ENCODE measurements around the gene MRPS18B. TPM values are rescaled to one million over a fixed set of nuclear protein-coding genes. Genes with fewer than 3 reads are reported as not detected.

The MRPS18B gene
- total RNA-seq, 1 experiment from 2014 or later, result 120 TPM

DNA sequence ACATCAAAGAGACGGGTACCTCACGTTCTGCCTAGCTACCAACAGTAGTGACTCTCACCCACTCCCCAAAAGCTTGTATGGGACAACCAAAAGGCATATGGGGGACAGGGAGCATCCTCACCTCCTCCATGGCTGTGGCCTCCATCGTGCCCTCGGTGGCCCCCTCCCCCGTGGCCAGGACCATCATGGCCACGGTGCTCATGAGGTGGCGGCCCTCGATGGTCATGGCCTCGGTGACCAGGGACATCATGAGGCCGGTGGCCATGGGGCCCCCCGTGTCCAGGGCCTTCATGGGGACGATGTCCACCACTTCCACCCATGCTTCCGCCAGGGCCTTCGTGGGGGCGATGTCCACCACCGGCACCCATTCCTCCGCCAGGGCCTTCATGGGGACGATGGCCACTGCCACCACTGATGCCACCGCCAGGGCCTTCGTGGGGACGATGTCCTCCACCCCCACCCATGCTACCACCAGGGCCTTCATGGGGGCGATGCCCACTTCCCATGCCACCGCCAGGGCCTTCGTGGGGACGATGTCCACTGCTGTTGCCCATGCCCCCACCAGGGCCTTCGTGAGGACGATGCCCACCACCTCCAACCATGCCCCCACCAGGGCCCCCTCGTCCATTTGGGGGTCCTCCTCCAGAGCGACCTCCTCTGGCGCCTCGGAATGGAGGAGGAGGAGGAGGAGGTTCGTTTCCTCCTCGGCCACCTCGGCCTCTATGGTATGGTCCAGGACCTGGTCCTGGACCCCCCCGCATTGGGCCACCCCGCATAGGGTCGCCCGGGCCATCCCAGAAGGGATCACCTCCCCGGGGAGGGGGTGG lies 15.6 kb upstream of the MRPS18B start:
- Mint-ChIP-seq H3K36me3 (ENCODE audit: insufficient read depth, unreplicated experiment) (peaks cover 99% of the 10 kb centered on the region), H3K27me3 (ENCODE audit: insufficient read depth, unreplicated experiment) (no peaks in the 10 kb centered on the region), H3K9me3 (ENCODE audit: unreplicated experiment) (no peaks in the 10 kb centered on the region), H3K27ac (ENCODE audit: low read depth, unreplicated experiment) (no peak overlapping the region), H3K4me3 (ENCODE audit: unreplicated experiment) (no peak overlapping the region), H3K4me1 (ENCODE audit: insufficient read depth, unreplicated experiment) (no peaks in the 10 kb centered on the region)
- TF ChIP-seq, protein P1, sequence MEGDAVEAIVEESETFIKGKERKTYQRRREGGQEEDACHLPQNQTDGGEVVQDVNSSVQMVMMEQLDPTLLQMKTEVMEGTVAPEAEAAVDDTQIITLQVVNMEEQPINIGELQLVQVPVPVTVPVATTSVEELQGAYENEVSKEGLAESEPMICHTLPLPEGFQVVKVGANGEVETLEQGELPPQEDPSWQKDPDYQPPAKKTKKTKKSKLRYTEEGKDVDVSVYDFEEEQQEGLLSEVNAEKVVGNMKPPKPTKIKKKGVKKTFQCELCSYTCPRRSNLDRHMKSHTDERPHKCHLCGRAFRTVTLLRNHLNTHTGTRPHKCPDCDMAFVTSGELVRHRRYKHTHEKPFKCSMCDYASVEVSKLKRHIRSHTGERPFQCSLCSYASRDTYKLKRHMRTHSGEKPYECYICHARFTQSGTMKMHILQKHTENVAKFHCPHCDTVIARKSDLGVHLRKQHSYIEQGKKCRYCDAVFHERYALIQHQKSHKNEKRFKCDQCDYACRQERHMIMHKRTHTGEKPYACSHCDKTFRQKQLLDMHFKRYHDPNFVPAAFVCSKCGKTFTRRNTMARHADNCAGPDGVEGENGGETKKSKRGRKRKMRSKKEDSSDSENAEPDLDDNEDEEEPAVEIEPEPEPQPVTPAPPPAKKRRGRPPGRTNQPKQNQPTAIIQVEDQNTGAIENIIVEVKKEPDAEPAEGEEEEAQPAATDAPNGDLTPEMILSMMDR (IDR thresholded peaks at IDR 0.05; ENCODE audit: unreplicated experiment), result no peak
- POLR2A ChIA-PET, result interaction anchor here (0.6 to 7.3 kb wide), 3 partner anchors 8 to 52 kb away, joined by 3 to 107 read pairs (median 11); no protein-coding TSS in a partner anchor
- DNase-seq (ENCODE audit: unreplicated experiment), result no peak
- intact Hi-C loops (cut with micrococcal nuclease), result no loop called here
- BruUV-seq (replicated peaks), result no TSS peak
- CTCF ChIA-PET, result interaction anchor here (2.4 kb wide), 1 partner anchor 11 kb away, joined by 8 read pairs; no protein-coding TSS in a partner anchor

DNA sequence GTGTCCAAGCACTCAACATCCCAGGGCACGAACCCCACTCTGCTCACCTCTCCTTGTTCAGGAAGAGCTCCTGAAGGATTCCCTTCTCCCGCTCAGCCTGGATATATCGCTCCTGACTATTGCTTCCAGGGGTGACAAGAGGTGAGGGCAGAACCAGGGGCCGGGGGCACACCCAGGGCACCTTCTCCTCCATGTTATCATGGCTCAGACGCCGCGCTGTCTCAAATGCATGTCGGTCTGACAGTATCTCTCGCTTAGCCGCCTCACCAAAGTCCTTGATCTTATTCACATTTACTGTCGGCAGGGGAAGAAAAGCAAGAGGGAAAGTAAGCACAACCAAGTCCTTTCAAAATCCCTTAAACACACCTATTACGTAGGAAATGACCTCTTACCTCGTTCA lies 13.7 kb upstream of the MRPS18B start:
- DNase-seq (ENCODE audit: unreplicated experiment), result no peak
- Mint-ChIP-seq H3K4me3 (ENCODE audit: unreplicated experiment) (no peak overlapping the region), H3K27ac (ENCODE audit: low read depth, unreplicated experiment) (no peak overlapping the region), H3K4me1 (ENCODE audit: insufficient read depth, unreplicated experiment) (peaks cover 5% of the 10 kb centered on the region), H3K9me3 (ENCODE audit: unreplicated experiment) (no peaks in the 10 kb centered on the region), H3K36me3 (ENCODE audit: insufficient read depth, unreplicated experiment) (peaks cover 100% of the 10 kb centered on the region), H3K27me3 (ENCODE audit: insufficient read depth, unreplicated experiment) (no peaks in the 10 kb centered on the region)
- TF ChIP-seq, protein P1 (IDR thresholded peaks at IDR 0.05; ENCODE audit: unreplicated experiment), result no peak
- intact Hi-C loops (cut with micrococcal nuclease), result no loop called here
- CTCF ChIA-PET, result interaction anchor here (0.7 to 1.6 kb wide), 2 partner anchors 8 to 121 kb away, joined by 3 to 4 read pairs; no protein-coding TSS in a partner anchor
- BruUV-seq (replicated peaks), result TSS peak; percentile 11
- POLR2A ChIA-PET, result interaction anchor here (0.6 to 3.1 kb wide), 3 partner anchors 10 to 25 kb away, joined by 3 to 18 read pairs (median 4); no protein-coding TSS in a partner anchor

DNA sequence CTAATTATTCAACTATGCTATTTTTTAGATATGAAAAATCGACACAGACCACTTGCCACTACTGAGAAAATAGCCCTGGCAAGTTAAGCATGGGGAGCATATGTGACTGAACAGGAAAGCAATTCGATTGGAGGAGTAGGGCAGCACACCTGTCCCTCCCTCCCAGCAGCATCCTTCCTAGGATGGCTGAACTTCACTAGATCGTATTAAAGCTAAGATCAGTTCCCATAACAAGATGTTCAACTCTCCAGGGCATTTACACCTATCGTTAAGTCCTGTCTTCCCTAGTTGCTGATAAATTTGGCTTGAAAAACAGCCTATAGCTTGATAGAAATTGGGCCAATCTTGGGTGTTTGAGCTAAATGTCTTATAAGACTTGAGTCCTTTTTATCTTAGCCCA lies 7.6 kb upstream of the MRPS18B start:
- H3K27ac Mint-ChIP-seq (ENCODE audit: low read depth, unreplicated experiment), result no peak overlapping the region

More for the DNA sequence above, 7.6 kb upstream of the MRPS18B start:
- H3K36me3 Mint-ChIP-seq (ENCODE audit: insufficient read depth, unreplicated experiment), result peaks cover 80% of the 10 kb centered on the region
- H3K4me3 Mint-ChIP-seq (ENCODE audit: unreplicated experiment), result no peak overlapping the region
- intact Hi-C loops (cut with micrococcal nuclease), result no loop called here
- BruUV-seq (replicated peaks), result no TSS peak
- POLR2A ChIA-PET, result interaction anchor here (0.6 to 2.0 kb wide), 11 partner anchors 8 to 472 kb away, joined by 3 to 14 read pairs (median 5); partner anchors contain the start of genes ABCF1 and MRPS18B
- H3K27me3 Mint-ChIP-seq (ENCODE audit: insufficient read depth, unreplicated experiment), result no peaks in the 10 kb centered on the region
- TF ChIP-seq, protein P1 (IDR thresholded peaks at IDR 0.05; ENCODE audit: unreplicated experiment), result no peak
- no peaks in the 10 kb centered on the region for H3K9me3 Mint-ChIP-seq (ENCODE audit: unreplicated experiment)
- DNase-seq (ENCODE audit: unreplicated experiment), result no peak
- CTCF ChIA-PET, result interaction anchor here (0.6 to 1.9 kb wide), 6 partner anchors 11 to 477 kb away, joined by 3 to 9 read pairs (median 3); no protein-coding TSS in a partner anchor
- H3K4me1 Mint-ChIP-seq (ENCODE audit: insufficient read depth, unreplicated experiment), result peaks cover 34% of the 10 kb centered on the region
